DND-41 (cell line): ENCODE results near the gene NKX2-3.

ENCODE experiments used
- ATAC-seq: fragments of 200-7000 bp; cut with Tn5 transposase; 3 replicates; pipeline ENCODE4 v1.9.1; 2021; ENCODE audit warnings: low read depth; ENCODE audit not compliant: insufficient read depth
- DNase-seq: peaks from one replicate; pipeline ENCODE4 v3.0.0-alpha.2; 2020
- H2AFZ ChIP-seq: 2 replicates; pipeline ENCODE4 v1.6.0; 2012; ENCODE audit warnings: low read depth, low read length
- H3K27ac ChIP-seq: 2 replicates; pipeline ENCODE4 v1.5.1; 2012; ENCODE audit warnings: low read length, inconsistent platforms
- H3K27me3 ChIP-seq: fragments of 200-600 bp; sonication (generic); 2 replicates; pipeline ENCODE4 v1.6.0; 2012; ENCODE audit warnings: low read length, mild to moderate bottlenecking, inconsistent platforms; ENCODE audit not compliant: insufficient read depth, poor library complexity
- H3K36me3 ChIP-seq: 2 replicates; pipeline ENCODE4 v1.5.1; 2012; ENCODE audit warnings: low read length, inconsistent platforms; ENCODE audit not compliant: insufficient read depth
- H3K4me1 ChIP-seq: 2 replicates; pipeline ENCODE4 v1.5.1; 2012; ENCODE audit warnings: mild to moderate bottlenecking, low read length; ENCODE audit not compliant: insufficient read depth
- H3K4me2 ChIP-seq: 2 replicates; pipeline ENCODE4 v1.6.0; 2012; ENCODE audit warnings: mild to moderate bottlenecking, moderate library complexity, low read length, inconsistent platforms; ENCODE audit not compliant: insufficient read depth
- H3K4me3 ChIP-seq, 2 experiments: fragments of 200-600 bp in 1 of 2; shearing (Covaris generic) in 1 of 2; 2 replicates each; pipeline ENCODE4 v1.5.1; 2012 to 2016; ENCODE audit warnings: inconsistent platforms in 2 of 2, low read length in 2 of 2, mild to moderate bottlenecking in 2 of 2, low read depth in 1 of 2, moderate library complexity in 1 of 2
- H3K79me2 ChIP-seq: 2 replicates; pipeline ENCODE4 v1.6.0; 2012; ENCODE audit warnings: low read length, inconsistent platforms; ENCODE audit not compliant: insufficient read depth
- H3K9ac ChIP-seq: 2 replicates; pipeline ENCODE4 v1.6.0; 2012; ENCODE audit warnings: low read depth, mild to moderate bottlenecking, inconsistent platforms, low read length, moderate library complexity
- H3K9me3 ChIP-seq: 2 replicates; pipeline ENCODE4 v1.5.1; 2012; ENCODE audit warnings: low read length, moderate library complexity, mild to moderate bottlenecking, inconsistent platforms; ENCODE audit not compliant: insufficient read depth, severe bottlenecking
- H4K20me1 ChIP-seq: 2 replicates; pipeline ENCODE4 v1.6.0; 2012; ENCODE audit warnings: low read length; ENCODE audit not compliant: insufficient read depth
- EZH2 ChIP-seq: IDR thresholded peaks from 3 replicates; pipeline ENCODE4 v1.6.1; 2012; ENCODE audit warnings: borderline replicate concordance, low read depth, mild to moderate bottlenecking, moderate library complexity, low read length, inconsistent platforms; ENCODE audit not compliant: severe bottlenecking
- TF ChIP-seq, protein P1 (sequence below): IDR thresholded peaks from 2 replicates; pipeline ENCODE4 v1.5.1; 2012; ENCODE audit warnings: borderline replicate concordance, low read length, moderate library complexity, mild to moderate bottlenecking; ENCODE audit not compliant: poor library complexity, severe bottlenecking; ENCODE audit errors: extremely low read depth

Gene NKX2-3

DNA sequence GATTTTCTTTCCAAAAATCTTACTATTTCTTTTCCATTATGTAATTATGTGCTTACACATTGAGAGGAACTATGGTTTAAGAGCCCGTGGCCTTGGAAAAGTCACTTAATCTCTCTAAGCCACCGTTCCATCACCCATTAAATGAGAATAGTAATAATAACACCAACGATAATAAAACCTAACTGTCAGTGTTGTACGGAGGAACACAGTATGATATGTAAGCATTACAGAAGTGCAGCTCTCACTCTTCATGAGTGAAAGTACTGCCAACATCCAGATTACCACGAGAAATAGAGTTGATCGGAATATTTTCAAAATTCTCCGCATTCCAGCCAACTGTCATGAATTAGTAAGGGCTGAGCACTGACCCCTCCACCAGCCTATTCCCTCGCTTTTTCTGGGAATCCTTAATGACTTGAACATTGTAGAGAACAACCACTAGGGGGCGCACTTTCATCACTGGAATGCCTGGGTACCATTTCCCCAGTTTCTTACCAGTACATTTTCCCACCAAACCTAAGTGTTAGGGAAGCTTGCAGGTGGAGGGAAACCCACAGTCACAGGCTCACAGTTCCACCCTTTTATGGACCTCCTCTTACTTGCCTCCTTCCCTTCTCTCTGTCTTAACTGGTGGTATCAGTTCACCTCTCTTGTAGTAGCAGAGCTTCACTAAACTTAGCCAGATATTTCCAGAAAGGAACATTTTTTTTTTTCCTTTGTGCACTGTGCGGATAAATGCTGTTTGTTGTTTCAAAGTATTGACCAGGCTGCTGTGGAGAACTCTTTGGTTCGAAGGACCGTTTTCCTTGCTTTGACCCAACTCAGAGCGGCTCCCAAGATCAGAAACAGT is 27.8 kb downstream of the NKX2-3 start:
- H3K9ac ChIP-seq: no peak overlapping the region
- no peaks in the 10 kb centered on the region for H3K4me1 ChIP-seq
- no peak overlapping the region for H3K4me2 ChIP-seq
- ATAC-seq (peak; percentile 49; the same call in 2 of the 3 replicates), DNase-seq (peak; percentile 40)
- H4K20me1 ChIP-seq: no peaks in the 10 kb centered on the region
- no peaks in the 10 kb centered on the region for H3K79me2 ChIP-seq
- no peaks in the 10 kb centered on the region for H3K9me3 ChIP-seq
- no peak overlapping the region for H2AFZ ChIP-seq
- H3K4me3 ChIP-seq: no peak overlapping the region
- H3K27me3 ChIP-seq: peaks cover 7% of the 10 kb centered on the region
- H3K27ac ChIP-seq: no peak overlapping the region
- TF ChIP-seq, protein P1, sequence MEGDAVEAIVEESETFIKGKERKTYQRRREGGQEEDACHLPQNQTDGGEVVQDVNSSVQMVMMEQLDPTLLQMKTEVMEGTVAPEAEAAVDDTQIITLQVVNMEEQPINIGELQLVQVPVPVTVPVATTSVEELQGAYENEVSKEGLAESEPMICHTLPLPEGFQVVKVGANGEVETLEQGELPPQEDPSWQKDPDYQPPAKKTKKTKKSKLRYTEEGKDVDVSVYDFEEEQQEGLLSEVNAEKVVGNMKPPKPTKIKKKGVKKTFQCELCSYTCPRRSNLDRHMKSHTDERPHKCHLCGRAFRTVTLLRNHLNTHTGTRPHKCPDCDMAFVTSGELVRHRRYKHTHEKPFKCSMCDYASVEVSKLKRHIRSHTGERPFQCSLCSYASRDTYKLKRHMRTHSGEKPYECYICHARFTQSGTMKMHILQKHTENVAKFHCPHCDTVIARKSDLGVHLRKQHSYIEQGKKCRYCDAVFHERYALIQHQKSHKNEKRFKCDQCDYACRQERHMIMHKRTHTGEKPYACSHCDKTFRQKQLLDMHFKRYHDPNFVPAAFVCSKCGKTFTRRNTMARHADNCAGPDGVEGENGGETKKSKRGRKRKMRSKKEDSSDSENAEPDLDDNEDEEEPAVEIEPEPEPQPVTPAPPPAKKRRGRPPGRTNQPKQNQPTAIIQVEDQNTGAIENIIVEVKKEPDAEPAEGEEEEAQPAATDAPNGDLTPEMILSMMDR: peak; percentile 80
- no peak for TF ChIP-seq EZH2
- H3K36me3 ChIP-seq: no peaks in the 10 kb centered on the region

- Histone ChIP-seq H3K36me3 (no peaks in the 10 kb centered on the region), H4K20me1 (no peaks in the 10 kb centered on the region), H3K4me2 (no peak overlapping the region), H3K27me3 (peaks cover 10% of the 10 kb centered on the region), H3K4me1 (no peaks in the 10 kb centered on the region), H2AFZ (no peak overlapping the region), H3K9ac (no peak overlapping the region), H3K4me3 (no peak overlapping the region), H3K9me3 (no peaks in the 10 kb centered on the region), H3K27ac (no peak overlapping the region), H3K79me2 (no peaks in the 10 kb centered on the region)
- TF ChIP-seq, protein P1: no peak
- TF ChIP-seq EZH2: no peak
- no peak for DNase-seq
- ATAC-seq: no peak
These were observed 29.9 kb downstream of the NKX2-3 start for GRCh38 chr10:99562631-99563030.

DNA sequence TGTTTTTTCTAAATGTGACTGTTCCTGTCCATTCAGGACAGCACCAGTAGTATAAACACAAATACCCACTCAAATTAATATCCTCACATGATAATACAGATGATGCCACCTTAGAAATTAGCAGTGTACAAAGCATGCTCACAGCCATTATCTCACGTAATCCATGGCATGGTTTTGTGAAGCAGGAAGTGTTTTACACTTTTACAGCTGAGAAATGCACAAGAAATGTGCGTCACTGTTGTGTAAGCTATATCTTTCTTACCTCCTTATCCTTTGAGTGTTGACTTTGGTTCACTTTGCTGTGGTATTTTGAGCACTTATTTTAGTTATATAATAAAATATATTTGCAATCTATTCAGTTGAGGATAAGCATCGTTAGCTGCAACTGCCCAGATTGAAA is 31.6 kb downstream of the NKX2-3 start:
- Histone ChIP-seq H2AFZ (no peak overlapping the region), H3K4me1 (no peaks in the 10 kb centered on the region), H3K4me3 (no peak overlapping the region), H4K20me1 (no peaks in the 10 kb centered on the region), H3K36me3 (no peaks in the 10 kb centered on the region), H3K27me3 (peaks cover 7% of the 10 kb centered on the region), H3K79me2 (no peaks in the 10 kb centered on the region), H3K9me3 (no peaks in the 10 kb centered on the region), H3K9ac (no peak overlapping the region), H3K4me2 (no peak overlapping the region), H3K27ac (no peak overlapping the region)
- no peak for DNase-seq
- TF ChIP-seq EZH2: no peak
- TF ChIP-seq, protein P1: no peak
- ATAC-seq: no peak
